HG02943 (cell line): ENCODE measurements around the gene SERF1B.
A peak's percentile ranks its signal among the peaks of the same experiment; 100 is the strongest.
"Not testable (repeated sequence)": the region's sequence is repeated elsewhere in the genome, so short reads cannot be mapped to it uniquely, and the experiment has no call there.

Experiments used
- ATAC-seq: cut with Tn5 transposase; IDR thresholded peaks from one replicate; pipeline ENCODE4 v1.9.1; 2021; ENCODE audit warnings: mild to moderate bottlenecking, low read depth, moderate library complexity; ENCODE audit not compliant: unreplicated experiment

SERF1B gene

GRCh38 chr5:70025106-70025844 lies at the start of gene SERF1B:
TSS of gene SERF1B (plus strand) at chr5:70025251. CDS start at chr5:70025452, 201 bp downstream.
- ATAC-seq, result peak; percentile 88

GRCh38 chr5:69991713-69992112 lies 33.3 kb upstream of the SERF1B start:
- not testable (repeated sequence) for ATAC-seq

- not testable (repeated sequence) for ATAC-seq
These were observed 29.5 kb upstream of the SERF1B start for GRCh38 chr5:69995535-69995934.

- ATAC-seq, result not testable (repeated sequence)
These were observed 4.4 kb upstream of the SERF1B start for GRCh38 chr5:70020660-70021059.

- ATAC-seq, result peak; percentile 26
These were observed 744 bp downstream of the SERF1B start for GRCh38 chr5:70025845-70026145.

GRCh38 chr5:70031204-70031603 lies 6.2 kb downstream of the SERF1B start:
- not testable (repeated sequence) for ATAC-seq

GRCh38 chr5:70041411-70041810 lies 16.4 kb downstream of the SERF1B start:
- ATAC-seq, result not testable (repeated sequence)

- peak; percentile 32 for ATAC-seq
These were observed 24.7 kb downstream of the SERF1B start for GRCh38 chr5:70049790-70050142.

GRCh38 chr5:70056289-70056942 lies 31.4 kb downstream of the SERF1B start:
- not testable (repeated sequence) for ATAC-seq

- not testable (repeated sequence) for ATAC-seq
These were observed 32.1 kb downstream of the SERF1B start for GRCh38 chr5:70057140-70057539.

- not testable (repeated sequence) for ATAC-seq
These were observed 52.6 kb downstream of the SERF1B start for GRCh38 chr5:70077632-70078031.

GRCh38 chr5:70088907-70089464 lies 63.9 kb downstream of the SERF1B start:
- ATAC-seq, result not testable (repeated sequence)

- not testable (repeated sequence) for ATAC-seq
These were observed 66.7 kb downstream of the SERF1B start for GRCh38 chr5:70091776-70092175.
